Measurements from ENCODE around the gene CLDN9.

The CLDN9 gene

DNA sequence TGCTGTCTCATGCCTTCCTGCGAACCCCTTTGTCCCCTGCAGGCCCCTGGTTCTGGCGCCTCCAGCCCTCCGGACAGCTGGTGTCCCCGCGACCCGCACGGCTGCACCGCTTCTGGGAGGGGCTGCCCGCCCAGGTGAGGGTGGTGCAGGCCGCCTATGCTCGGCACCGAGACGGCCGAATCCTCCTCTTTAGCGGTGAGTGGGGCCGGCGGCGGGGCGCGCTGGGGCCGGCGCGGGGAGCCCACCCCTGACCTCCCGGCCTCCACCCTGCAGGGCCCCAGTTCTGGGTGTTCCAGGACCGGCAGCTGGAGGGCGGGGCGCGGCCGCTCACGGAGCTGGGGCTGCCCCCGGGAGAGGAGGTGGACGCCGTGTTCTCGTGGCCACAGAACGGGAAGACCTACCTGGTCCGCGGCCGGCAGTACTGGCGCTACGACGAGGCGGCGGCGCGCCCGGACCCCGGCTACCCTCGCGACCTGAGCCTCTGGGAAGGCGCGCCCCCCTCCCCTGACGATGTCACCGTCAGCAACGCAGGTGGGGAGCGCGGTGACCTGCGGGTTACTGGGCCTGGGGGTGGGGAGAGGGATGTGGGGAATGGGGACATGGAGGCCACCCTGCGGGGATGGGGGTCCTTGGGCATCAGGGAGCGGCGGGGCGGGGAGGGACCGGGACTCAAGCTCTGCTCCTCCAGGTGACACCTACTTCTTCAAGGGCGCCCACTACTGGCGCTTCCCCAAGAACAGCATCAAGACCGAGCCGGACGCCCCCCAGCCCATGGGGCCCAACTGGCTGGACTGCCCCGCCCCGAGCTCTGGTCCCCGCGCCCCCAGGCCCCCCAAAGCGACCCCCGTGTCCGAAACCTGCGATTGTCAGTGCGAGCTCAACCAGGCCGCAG is 45.7 kb downstream of the CLDN9 start:
- DNase-seq: no peak

- peak; percentile 50 for DNase-seq
Observed at GRCh38 chr16:3059041-3059722, 46.5 kb downstream of the CLDN9 start.

GRCh38 chr16:3059723-3060242 is 47.1 kb downstream of the CLDN9 start:
- no peak for DNase-seq

- DNase-seq: no peak
Observed at GRCh38 chr16:3060339-3061127, 47.8 kb downstream of the CLDN9 start.

GRCh38 chr16:3062553-3062952 is 49.8 kb downstream of the CLDN9 start:
- no peak for DNase-seq

- DNase-seq: no peak
Observed at GRCh38 chr16:3063625-3064386, 51.1 kb downstream of the CLDN9 start.

Data from GOT3 (cell line).